IMR-90 (cell line): ENCODE results near the gene CIART. TPM values are rescaled to one million over a fixed set of nuclear protein-coding genes. Genes with fewer than 3 reads are reported as not detected.

Source experiments
- ATAC-seq: fragments of 200-7000 bp; cut with Tn5 transposase; 2 replicates; pipeline ENCODE4 v1.9.1; 2020; ENCODE audit warnings: low read depth, mild to moderate bottlenecking, moderate library complexity
- BruUV-seq: library from RNA; stranded (reverse); fragments of 400-500 nt; replicated peaks from 2 replicates; lab custom pipeline; 2021; lab: Mats Ljungman, UMichigan
- CTCF ChIA-PET: fragments of 300-600 bp; formaldehyde crosslinking; extraction: SDS; loops from one replicate; lab custom pipeline; 2021; ENCODE audit warnings: antibody characterized with exemption; lab: Yijun Ruan, JAX
- POLR2A ChIA-PET: fragments of 300-600 bp; sonication (Branson Sonifier 250); formaldehyde crosslinking; loops from one replicate; lab custom pipeline; 2022; ENCODE audit warnings: antibody characterized with exemption; ENCODE audit not compliant: unreplicated experiment; lab: Charles Lee
- DNase-seq: peaks from one replicate; pipeline ENCODE4 v3.0.0; 2013
- H2AFZ ChIP-seq: replicated peaks from 2 replicates; pipeline ENCODE3; 2013; ENCODE audit warnings: low read length, mild to moderate bottlenecking; ENCODE audit not compliant: poor library complexity
- H2AK5ac ChIP-seq: 2 replicates; pipeline ENCODE4 v1.6.1; 2013; ENCODE audit warnings: low read depth, low read length, inconsistent platforms
- H2AK9ac ChIP-seq: replicated peaks from 2 replicates; pipeline ENCODE3; 2013; ENCODE audit warnings: mild to moderate bottlenecking, low read depth, low read length, moderate library complexity; ENCODE audit not compliant: poor library complexity
- H2BK120ac ChIP-seq: 2 replicates; pipeline ENCODE4 v1.6.1; 2013; ENCODE audit warnings: low read depth, low read length, inconsistent platforms
- H2BK15ac ChIP-seq: 3 replicates; pipeline ENCODE4 v1.6.1; 2013; ENCODE audit warnings: low read depth, low read length, inconsistent platforms
- H2BK20ac ChIP-seq: 2 replicates; pipeline ENCODE4 v1.6.1; 2013; ENCODE audit warnings: low read depth, mild to moderate bottlenecking, inconsistent platforms, low read length, moderate library complexity
- H2BK5ac ChIP-seq: 2 replicates; pipeline ENCODE4 v1.6.1; 2013; ENCODE audit warnings: mild to moderate bottlenecking, low read depth, low read length, inconsistent platforms; ENCODE audit not compliant: poor library complexity, severe bottlenecking
- H3K14ac ChIP-seq: replicated peaks from 2 replicates; pipeline ENCODE4 v1.6.1; 2013; ENCODE audit warnings: low read depth, low read length, inconsistent platforms
- H3K18ac ChIP-seq: 2 replicates; pipeline ENCODE4 v1.6.1; 2013; ENCODE audit warnings: low read depth, low read length, control low read depth
- H3K23ac ChIP-seq: 2 replicates; pipeline ENCODE4 v1.6.1; 2013; ENCODE audit warnings: low read depth, low read length, inconsistent platforms
- H3K27ac ChIP-seq: 2 replicates; pipeline ENCODE4 v1.5.1; 2013; ENCODE audit warnings: mild to moderate bottlenecking, control low read depth, low read length; ENCODE audit not compliant: insufficient read depth
- H3K27me3 ChIP-seq: 2 replicates; pipeline ENCODE4 v1.6.1; 2013; ENCODE audit warnings: low read length; ENCODE audit not compliant: control insufficient read depth, insufficient read depth
- H3K36me3 ChIP-seq: 2 replicates; pipeline ENCODE4 v1.6.1; 2013; ENCODE audit warnings: low read length, mixed read lengths; ENCODE audit not compliant: control insufficient read depth, insufficient read depth
- H3K4ac ChIP-seq: 2 replicates; pipeline ENCODE4 v1.6.1; 2013; ENCODE audit warnings: low read depth, low read length, inconsistent platforms
- H3K4me1 ChIP-seq: 2 replicates; pipeline ENCODE4 v1.6.1; 2013; ENCODE audit warnings: low read length, mixed read lengths; ENCODE audit not compliant: control insufficient read depth, insufficient read depth
- H3K4me2 ChIP-seq: 2 replicates; pipeline ENCODE4 v1.6.1; 2013; ENCODE audit warnings: low read depth, mild to moderate bottlenecking, control low read depth, low read length, moderate library complexity
- H3K4me3 ChIP-seq: 2 replicates; pipeline ENCODE4 v1.5.1; 2013; ENCODE audit warnings: low read depth, mild to moderate bottlenecking, control low read depth, low read length, moderate library complexity; ENCODE audit not compliant: insufficient read depth
- H3K56ac ChIP-seq: 2 replicates; pipeline ENCODE4 v1.6.1; 2013; ENCODE audit warnings: low read length, inconsistent platforms; ENCODE audit not compliant: insufficient read depth; ENCODE audit errors: extremely low read depth
- H3K79me1 ChIP-seq, 2 experiments: 2 replicates each; pipeline ENCODE4 v1.6.1; 2013; ENCODE audit warnings: low read length in 2 of 2, inconsistent platforms in 1 of 2, low read depth in 1 of 2
- H3K9ac ChIP-seq: 2 replicates; pipeline ENCODE4 v1.6.1; 2013; ENCODE audit warnings: low read depth, low read length, control low read depth
- H3K9me1 ChIP-seq: 2 replicates; pipeline ENCODE4 v1.6.1; 2013; ENCODE audit warnings: low read length, inconsistent platforms; ENCODE audit not compliant: insufficient read depth
- H3K9me3 ChIP-seq: 2 replicates; pipeline ENCODE4 v1.6.1; 2013; ENCODE audit warnings: low read length; ENCODE audit not compliant: control insufficient read depth, insufficient read depth
- H4K20me1 ChIP-seq: 2 replicates; pipeline ENCODE4 v1.6.1; 2013; ENCODE audit warnings: low read length, inconsistent platforms; ENCODE audit not compliant: insufficient read depth
- H4K5ac ChIP-seq: 2 replicates; pipeline ENCODE4 v1.6.1; 2013; ENCODE audit warnings: mild to moderate bottlenecking, low read depth, low read length, control low read depth
- H4K8ac ChIP-seq, 2 experiments: 2 replicates each; pipeline ENCODE4 v1.6.1; 2013; ENCODE audit warnings: low read depth in 2 of 2, low read length in 2 of 2, control low read depth in 1 of 2, inconsistent platforms in 1 of 2
- H4K91ac ChIP-seq: 2 replicates; pipeline ENCODE4 v1.6.1; 2013; ENCODE audit warnings: low read depth, low read length, inconsistent platforms; ENCODE audit not compliant: insufficient read depth
- BHLHE40 ChIP-seq: fragments of 150-350 bp; IDR thresholded peaks from 2 replicates; pipeline ENCODE4 v1.6.1; 2016; ENCODE audit warnings: mild to moderate bottlenecking, low read depth, low read length
- CHD1 ChIP-seq: IDR thresholded peaks from 2 replicates; pipeline ENCODE4 v1.6.1; 2012; ENCODE audit warnings: low read depth, low read length, improper control_type of control experiment
- CTCF ChIP-seq: conservative IDR thresholded peaks from 2 replicates; pipeline ENCODE4 v1.5.1; 2012; ENCODE audit warnings: mild to moderate bottlenecking, low read depth, low read length, improper control_type of control experiment
- FOS ChIP-seq: fragments of 150-350 bp; IDR thresholded peaks from 2 replicates; pipeline ENCODE4 v1.6.1; 2016; ENCODE audit warnings: low read depth, low read length
- MAZ ChIP-seq: IDR thresholded peaks from 2 replicates; pipeline ENCODE4 v1.6.1; 2012; ENCODE audit warnings: low read depth, mild to moderate bottlenecking, low read length, improper control_type of control experiment, moderate library complexity, borderline replicate concordance
- NFE2L2 ChIP-seq: fragments of 150-350 bp; IDR thresholded peaks from 2 replicates; pipeline ENCODE4 v1.6.1; 2016; ENCODE audit warnings: low read depth, mild to moderate bottlenecking, low read length
- POLR2A ChIP-seq: IDR thresholded peaks from 2 replicates; pipeline ENCODE4 v1.6.1; 2012; ENCODE audit warnings: mild to moderate bottlenecking, low read depth, low read length
- RAD21 ChIP-seq: IDR thresholded peaks from 2 replicates; pipeline ENCODE4 v1.6.1; 2012; ENCODE audit warnings: low read length, improper control_type of control experiment
- RCOR1 ChIP-seq: IDR thresholded peaks from 2 replicates; pipeline ENCODE4 v1.6.1; 2012; ENCODE audit warnings: mild to moderate bottlenecking, low read length, improper control_type of control experiment; ENCODE audit not compliant: insufficient replicate concordance
- RFX5 ChIP-seq: IDR thresholded peaks from 2 replicates; pipeline ENCODE4 v1.8.0; 2012; ENCODE audit warnings: low read depth, mild to moderate bottlenecking, low read length, moderate library complexity
- USF2 ChIP-seq: fragments of 150-350 bp; IDR thresholded peaks from 2 replicates; pipeline ENCODE4 v1.6.1; 2017; ENCODE audit warnings: mild to moderate bottlenecking, antibody characterized with exemption, low read length, low read depth
- WGBS, 2 experiments: methylation state at CpG; one replicate each; pipeline versions ENCODE4 v1.1.5 to v1.1.7; 2013; ENCODE audit warnings: missing lambda C conversion rate in 2 of 2; ENCODE audit not compliant: insufficient read length in 1 of 2; ENCODE audit errors: extremely low coverage in 2 of 2; 5-methylcytosine and 5-hydroxymethylcytosine counted together
- dilution Hi-C: fragments of 300-500 bp; cut with HindIII; formaldehyde crosslinking; loops from one replicate; pipeline ENCODE4 v1.14.3; 2018; ENCODE audit warnings: low sequenced_read_pairs; ENCODE audit not compliant: unreplicated experiment
- in situ Hi-C: fragments of 300-500 bp; cut with MboI; formaldehyde crosslinking; loops from 3 replicates; pipeline ENCODE4 v1.14.3; 2019; ENCODE audit warnings: low sequenced_read_pairs, inconsistent platforms, mixed read lengths
- intact Hi-C: fragments of 100-400 bp; cut with micrococcal nuclease; formaldehyde crosslinking; loops from 2 replicates; pipeline ENCODE4 v1.10.0; 2022
- polyA plus RNA-seq, 3 experiments: library from polyadenylated mRNA; depleted of rRNA; stranded (reverse); fragments of >200 nt; gene quantifications; 2 replicates each; pipeline ENCODE4 v1.2.3, GENCODE V29; 2012; ENCODE audit warnings: low replicate concordance in 1 of 3
- total RNA-seq: library from RNA; depleted of rRNA; stranded (reverse); fragments of >200 nt; gene quantifications from 2 replicates; pipeline ENCODE4 v1.2.3, GENCODE V29; 2012
- TF ChIP-seq, protein P1 (sequence below): fragments of 150-350 bp; IDR thresholded peaks from 2 replicates; pipeline ENCODE4 v1.6.1; 2016; ENCODE audit warnings: low read depth, mild to moderate bottlenecking, low read length, moderate library complexity, borderline replicate concordance

The CIART gene
- total and polyA plus RNA-seq, 2 of the 4 experiments (the other 2 are of a cell fraction), result 16.5 to 18.1 TPM

- H2BK120ac ChIP-seq, result no peak overlapping the region
- peak overlapping the region; percentile 83 for H4K5ac ChIP-seq
- H3K14ac ChIP-seq, result peak overlapping the region; percentile 67
- H3K4me1 ChIP-seq, result peaks cover 6% of the 10 kb centered on the region
- POLR2A ChIA-PET, result no interaction called here
- dilution Hi-C loops, result no loop called here
- no peaks in the 10 kb centered on the region for H4K20me1 ChIP-seq
- no peaks in the 10 kb centered on the region for H3K27me3 ChIP-seq
- H3K4me3 ChIP-seq, result peak overlapping the region; percentile 93
- peak overlapping the region; percentile 96 for H3K9ac ChIP-seq
- no peak overlapping the region for H2BK15ac ChIP-seq
- H4K91ac ChIP-seq, result peak overlapping the region; percentile 28
- peak overlapping the region; percentile 69 to 90; a peak in 3 of 4 replicates for H4K8ac ChIP-seq
- H3K36me3 ChIP-seq, result peaks cover 22% of the 10 kb centered on the region
- no peak overlapping the region for H2BK20ac ChIP-seq
- CTCF ChIA-PET, result no interaction called here
- no TSS peak for BruUV-seq
- ATAC-seq, result peak; percentile 4; the same call in 1 of the 2 replicates
- peak overlapping the region; percentile 76 for H2BK5ac ChIP-seq
- H2AFZ ChIP-seq, result peak overlapping the region; percentile 89
- peak overlapping the region; percentile 35 for H3K23ac ChIP-seq
- peak overlapping the region; percentile 5; the same call in 1 of the 2 replicates for H3K18ac ChIP-seq
- H3K56ac ChIP-seq, result peak overlapping the region; percentile 70
- no peaks in the 10 kb centered on the region for H3K9me3 ChIP-seq
- H3K4ac ChIP-seq, result peak overlapping the region; percentile 80
- H2AK9ac ChIP-seq, result peak overlapping the region; percentile 86
- intact Hi-C loops, result no loop called here
- H2AK5ac ChIP-seq, result peak overlapping the region; percentile 86
- peak overlapping the region; percentile 99 for H3K4me2 ChIP-seq
- no peak for DNase-seq
- WGBS, 2 experiments, result 0% methylated on average over 3 of the region's 21 CpGs; no CpG with 5 or more reads in 1 of the 2 experiments
- TF ChIP-seq MAZ (no peak), FOS (no peak), CTCF (no peak), POLR2A (no peak), RFX5 (no peak), BHLHE40 (no peak), RAD21 (no peak), NFE2L2 (no peak), USF2 (no peak), CHD1 (no peak), RCOR1 (no peak)
- TF ChIP-seq, protein P1, sequence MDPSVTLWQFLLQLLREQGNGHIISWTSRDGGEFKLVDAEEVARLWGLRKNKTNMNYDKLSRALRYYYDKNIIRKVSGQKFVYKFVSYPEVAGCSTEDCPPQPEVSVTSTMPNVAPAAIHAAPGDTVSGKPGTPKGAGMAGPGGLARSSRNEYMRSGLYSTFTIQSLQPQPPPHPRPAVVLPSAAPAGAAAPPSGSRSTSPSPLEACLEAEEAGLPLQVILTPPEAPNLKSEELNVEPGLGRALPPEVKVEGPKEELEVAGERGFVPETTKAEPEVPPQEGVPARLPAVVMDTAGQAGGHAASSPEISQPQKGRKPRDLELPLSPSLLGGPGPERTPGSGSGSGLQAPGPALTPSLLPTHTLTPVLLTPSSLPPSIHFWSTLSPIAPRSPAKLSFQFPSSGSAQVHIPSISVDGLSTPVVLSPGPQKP, result no peak
- peaks cover 8% of the 10 kb centered on the region for H3K9me1 ChIP-seq
- peaks cover 16 to 44% of the 10 kb centered on the region in 2 experiments for H3K79me1 ChIP-seq
- peak overlapping the region; percentile 87 for H3K27ac ChIP-seq
- in situ Hi-C loops, result loop anchor here (10.0 kb wide), 1 partner anchor 286 kb away; no protein-coding TSS in a partner anchor
Observed at GRCh38 chr1:150268340-150268704, 14.0 kb upstream of the CIART start.
